NCI-H510A (cell line): ENCODE results near the gene TAS2R5.
"Not testable (repeated sequence)": the region's sequence is repeated elsewhere in the genome, so short reads cannot be mapped to it uniquely, and the experiment has no call there.

Experiments
- DNase-seq: peaks from one replicate; lab custom pipeline; 2025; lab: John Stamatoyannopoulos, UW

TAS2R5 gene

GRCh38 chr7:141789917-141790316, at the start of gene TAS2R5:
TSS of gene TAS2R5 (plus strand) at chr7:141790217. CDS start at chr7:141790362, 145 bp downstream.
- no peak for DNase-seq

- DNase-seq: no peak
These were observed 47.8 kb upstream of the TAS2R5 start for GRCh38 chr7:141742229-141742628.

GRCh38 chr7:141744131-141744530, 45.9 kb upstream of the TAS2R5 start:
- DNase-seq: no peak

GRCh38 chr7:141748396-141748795, 41.6 kb upstream of the TAS2R5 start:
- no peak for DNase-seq

GRCh38 chr7:141751904-141752303, 38.1 kb upstream of the TAS2R5 start:
- DNase-seq: peak; percentile 3

- no peak for DNase-seq
These were observed 37.4 kb upstream of the TAS2R5 start for GRCh38 chr7:141752634-141753033.

GRCh38 chr7:141754939-141755338, 35.1 kb upstream of the TAS2R5 start:
- no peak for DNase-seq

- no peak for DNase-seq
These were observed 26.2 kb upstream of the TAS2R5 start, which contains the start of gene TAS2R3 for GRCh38 chr7:141763797-141764196. TSS of gene TAS2R3 (plus strand) at chr7:141764097. CDS start at chr7:141764159, 62 bp downstream.

GRCh38 chr7:141770083-141770583, 19.9 kb upstream of the TAS2R5 start:
- not testable (repeated sequence) for DNase-seq

GRCh38 chr7:141776374-141776773, 13.6 kb upstream of the TAS2R5 start, which contains the start of gene TAS2R4:
TSS of gene TAS2R4 (plus strand) at chr7:141776674. CDS start at chr7:141778489, 1,815 bp downstream.
- DNase-seq: no peak

- peak; percentile 14 for DNase-seq
These were observed 4.1 kb upstream of the TAS2R5 start for GRCh38 chr7:141785706-141786552.

- no peak for DNase-seq
These were observed 1.7 kb upstream of the TAS2R5 start for GRCh38 chr7:141788296-141788695.

- DNase-seq: no peak
These were observed 2.5 kb downstream of the TAS2R5 start for GRCh38 chr7:141792526-141792925.

- DNase-seq: no peak
These were observed 30.1 kb downstream of the TAS2R5 start for GRCh38 chr7:141820067-141820466.

GRCh38 chr7:141822432-141822831, 32.4 kb downstream of the TAS2R5 start:
- DNase-seq: not testable (repeated sequence)

GRCh38 chr7:141837683-141838082, 47.7 kb downstream of the TAS2R5 start:
- DNase-seq: no peak

GRCh38 chr7:141838581-141838980, 48.6 kb downstream of the TAS2R5 start:
- DNase-seq: no peak

- DNase-seq: no peak
These were observed 49.2 kb downstream of the TAS2R5 start for GRCh38 chr7:141839256-141839655.

- DNase-seq: no peak
These were observed 50.7 kb downstream of the TAS2R5 start for GRCh38 chr7:141840708-141841107.
